Panc1 (cell line): Measurements from ENCODE around the gene LRRC10B. TPM values are rescaled to one million over a fixed set of nuclear protein-coding genes. Genes with fewer than 3 reads are reported as not detected.

Experiments used
- ATAC-seq: fragments of 200-7000 bp; cut with Tn5 transposase; 2 replicates; pipeline ENCODE4 v1.9.1; 2020; ENCODE audit warnings: mild to moderate bottlenecking, moderate library complexity
- BruUV-seq: library from RNA; stranded (reverse); fragments of 400-500 nt; replicated peaks from 2 replicates; lab custom pipeline; 2021; lab: Mats Ljungman, UMichigan
- CTCF ChIA-PET: fragments of 300-600 bp; sonication (Branson Sonifier 250); formaldehyde crosslinking; loops from one replicate; lab custom pipeline; 2022; ENCODE audit warnings: antibody characterized with exemption; lab: Charles Lee
- POLR2A ChIA-PET: fragments of 300-600 bp; sonication (Branson Sonifier 250); formaldehyde crosslinking; loops from one replicate; lab custom pipeline; 2022; ENCODE audit warnings: antibody characterized with exemption; lab: Charles Lee
- DNase-seq: peaks from one replicate; pipeline ENCODE4 v3.0.0-alpha.2; 2010; ENCODE audit warnings: low read depth, low spot score
- H3K27ac ChIP-seq: 2 replicates; pipeline ENCODE4 v1.5.1; 2011; ENCODE audit warnings: mild to moderate bottlenecking, low read length, inconsistent platforms
- H3K27me3 ChIP-seq: fragments of 200-500 bp; sonication (Bioruptor generic); 2 replicates; pipeline ENCODE4 v1.6.0; 2014; ENCODE audit warnings: low read length, inconsistent platforms; ENCODE audit not compliant: control insufficient read depth, insufficient read depth
- H3K36me3 ChIP-seq: fragments of 200-500 bp; sonication (Bioruptor generic); 2 replicates; pipeline ENCODE4 v1.5.1; 2014; ENCODE audit warnings: inconsistent platforms, mild to moderate bottlenecking, low read length, moderate library complexity; ENCODE audit not compliant: control insufficient read depth, insufficient read depth
- H3K4me1 ChIP-seq: 2 replicates; pipeline ENCODE4 v1.5.1; 2011; ENCODE audit warnings: inconsistent platforms, mild to moderate bottlenecking, low read length, moderate library complexity; ENCODE audit not compliant: control insufficient read depth, insufficient read depth
- H3K4me3 ChIP-seq, 2 experiments: 2 replicates each; pipeline ENCODE4 v1.5.1; 2011 to 2012; ENCODE audit warnings: low read depth in 2 of 2, low read length in 2 of 2, mild to moderate bottlenecking in 2 of 2, inconsistent platforms in 1 of 2, moderate library complexity in 1 of 2
- H3K9me3 ChIP-seq: fragments of 200-500 bp; sonication (Bioruptor generic); 2 replicates; pipeline ENCODE4 v1.5.1; 2014; ENCODE audit warnings: low read depth, mild to moderate bottlenecking, inconsistent platforms, low read length, moderate library complexity; ENCODE audit not compliant: control insufficient read depth, insufficient read depth
- POLR2AphosphoS5 ChIP-seq: IDR thresholded peaks from 2 replicates; pipeline ENCODE4 v1.6.1; 2012; ENCODE audit warnings: mild to moderate bottlenecking, low read depth, low read length, moderate library complexity
- REST ChIP-seq, 2 experiments: IDR thresholded peaks; 2 replicates each; pipeline ENCODE4 v1.6.1; 2011 to 2012; ENCODE audit warnings: low read depth in 2 of 2, control low read depth in 1 of 2, low read length in 1 of 2, mild to moderate bottlenecking in 1 of 2, moderate library complexity in 1 of 2; ENCODE audit not compliant: insufficient read depth in 1 of 2
- SIN3A ChIP-seq: IDR thresholded peaks from 2 replicates; pipeline ENCODE4 v1.6.1; 2012; ENCODE audit warnings: low read depth, mild to moderate bottlenecking, low read length, moderate library complexity, borderline replicate concordance; ENCODE audit not compliant: insufficient read depth
- TCF7L2 ChIP-seq: IDR thresholded peaks from 2 replicates; pipeline ENCODE4 v1.6.1; 2011; ENCODE audit warnings: mild to moderate bottlenecking, low read depth, low read length, inconsistent platforms
- in situ Hi-C: cut with HindIII; loops from 2 replicates; pipeline ENCODE4 v1.10.0; 2016; ENCODE audit warnings: low sequenced_read_pairs, low pct_unique_long_range_greater_than_20kb
- intact Hi-C: fragments of 100-400 bp; cut with micrococcal nuclease; formaldehyde crosslinking; loops from one replicate; pipeline ENCODE4 v1.10.0; 2022; ENCODE audit not compliant: unreplicated experiment
- total RNA-seq: library from RNA; stranded (reverse); gene quantifications from one replicate; pipeline ENCODE4 v1.2.1, GENCODE V29; 2021; ENCODE audit not compliant: unreplicated experiment
- TF ChIP-seq, protein P1 (sequence below): fragments of 450-650 bp; IDR thresholded peaks from 2 replicates; pipeline ENCODE4 v1.5.1; 2017; ENCODE audit warnings: mild to moderate bottlenecking

Gene LRRC10B
- total RNA-seq, 1 experiment from 2014 or later: 0.23 TPM

- no peaks in the 10 kb centered on the region for H3K9me3 ChIP-seq
- ATAC-seq (peak; percentile 43; the same call in 1 of the 2 replicates), DNase-seq (no peak)
- TF ChIP-seq TCF7L2 (no peak), POLR2AphosphoS5 (no peak), SIN3A (no peak), REST (IDR thresholded peaks at IDR 0.05; ENCODE audit: insufficient read depth in 1 of 2, low read depth in 2 of 2, low read length in 1 of 2) (no peak)
- TF ChIP-seq, protein P1, sequence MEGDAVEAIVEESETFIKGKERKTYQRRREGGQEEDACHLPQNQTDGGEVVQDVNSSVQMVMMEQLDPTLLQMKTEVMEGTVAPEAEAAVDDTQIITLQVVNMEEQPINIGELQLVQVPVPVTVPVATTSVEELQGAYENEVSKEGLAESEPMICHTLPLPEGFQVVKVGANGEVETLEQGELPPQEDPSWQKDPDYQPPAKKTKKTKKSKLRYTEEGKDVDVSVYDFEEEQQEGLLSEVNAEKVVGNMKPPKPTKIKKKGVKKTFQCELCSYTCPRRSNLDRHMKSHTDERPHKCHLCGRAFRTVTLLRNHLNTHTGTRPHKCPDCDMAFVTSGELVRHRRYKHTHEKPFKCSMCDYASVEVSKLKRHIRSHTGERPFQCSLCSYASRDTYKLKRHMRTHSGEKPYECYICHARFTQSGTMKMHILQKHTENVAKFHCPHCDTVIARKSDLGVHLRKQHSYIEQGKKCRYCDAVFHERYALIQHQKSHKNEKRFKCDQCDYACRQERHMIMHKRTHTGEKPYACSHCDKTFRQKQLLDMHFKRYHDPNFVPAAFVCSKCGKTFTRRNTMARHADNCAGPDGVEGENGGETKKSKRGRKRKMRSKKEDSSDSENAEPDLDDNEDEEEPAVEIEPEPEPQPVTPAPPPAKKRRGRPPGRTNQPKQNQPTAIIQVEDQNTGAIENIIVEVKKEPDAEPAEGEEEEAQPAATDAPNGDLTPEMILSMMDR: no peak
- no TSS peak for BruUV-seq
- intact Hi-C loops (no loop called here), in situ Hi-C loops (no loop called here)
- ChIA-PET POLR2A (interaction anchor here (0.5 kb wide), 1 partner anchor 78 kb away, joined by 6 read pairs; no protein-coding TSS in a partner anchor), CTCF (no interaction called here)
- H3K36me3 ChIP-seq: no peaks in the 10 kb centered on the region
- no peak overlapping the region for H3K27ac ChIP-seq
- H3K4me1 ChIP-seq: no peaks in the 10 kb centered on the region
- no peak overlapping the region for H3K4me3 ChIP-seq
- H3K27me3 ChIP-seq: no peaks in the 10 kb centered on the region
These were observed 28.2 kb downstream of the LRRC10B start for GRCh38 chr11:61536676-61537270.

DNA sequence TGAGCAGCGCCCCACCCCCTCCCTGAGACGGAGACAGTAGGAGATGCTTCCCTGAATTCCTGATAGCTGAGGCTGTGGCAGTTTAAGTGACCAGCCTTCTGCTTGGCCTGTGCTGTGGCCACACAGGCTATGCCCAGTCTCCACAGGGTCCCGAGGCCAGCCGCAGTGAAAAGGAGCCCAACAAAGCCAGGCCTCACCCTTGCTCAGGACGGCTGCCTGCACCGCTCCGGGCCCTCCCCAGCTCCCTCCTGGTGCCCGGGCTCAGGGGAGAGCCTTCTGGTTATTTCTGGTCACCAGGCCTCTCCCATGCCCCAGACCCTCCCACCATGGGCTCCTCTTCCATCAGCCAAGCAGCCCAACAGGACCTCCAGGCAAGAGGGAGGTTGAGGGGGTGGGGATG is 28.8 kb downstream of the LRRC10B start:
- Histone ChIP-seq H3K9me3 (no peaks in the 10 kb centered on the region), H3K4me3 (no peak overlapping the region), H3K4me1 (no peaks in the 10 kb centered on the region), H3K36me3 (no peaks in the 10 kb centered on the region), H3K27ac (no peak overlapping the region), H3K27me3 (no peaks in the 10 kb centered on the region)
- ChIA-PET CTCF (interaction anchor here (0.6 kb wide), 1 partner anchor 101 kb away, joined by 3 read pairs; no protein-coding TSS in a partner anchor), POLR2A (no interaction called here)
- intact Hi-C loops (no loop called here), in situ Hi-C loops (no loop called here)
- ATAC-seq (no peak), DNase-seq (no peak)
- no peak for TF ChIP-seq POLR2AphosphoS5
- TF ChIP-seq SIN3A: no peak
- no peak for TF ChIP-seq TCF7L2
- TF ChIP-seq, protein P1: no peak
- TF ChIP-seq REST (IDR thresholded peaks at IDR 0.05; ENCODE audit: insufficient read depth in 1 of 2, low read depth in 2 of 2, low read length in 1 of 2): no peak
- BruUV-seq: no TSS peak
